AG04450 (cell line): ENCODE measurements around the gene TRAPPC3L. TPM values are rescaled to one million over a fixed set of nuclear protein-coding genes. Genes with fewer than 3 reads are reported as not detected.

Source experiments
- CTCF ChIA-PET: fragments of 300-600, 350-600 bp; formaldehyde crosslinking; extraction: SDS; loops from one replicate; lab custom pipeline; 2022; ENCODE audit warnings: antibody characterized with exemption, inconsistent platforms; lab: Charles Lee
- POLR2A ChIA-PET: fragments of 350-600 bp; formaldehyde crosslinking; extraction: SDS; loops from one replicate; lab custom pipeline; 2021; ENCODE audit warnings: antibody characterized with exemption, inconsistent platforms; lab: Yijun Ruan, JAX
- DNase-seq: peaks from one replicate; pipeline ENCODE4 v3.0.0-alpha.2; 2011; ENCODE audit warnings: low read depth, low spot score
- H3K27ac ChIP-seq: one replicate; pipeline ENCODE4 v1.5.1; 2012; ENCODE audit warnings: low read depth, low read length, control low read depth
- H3K27me3 ChIP-seq: one replicate; pipeline ENCODE4 v1.6.0; 2012; ENCODE audit warnings: low read length; ENCODE audit not compliant: control insufficient read depth, insufficient read depth
- H3K4me3 ChIP-seq: 2 replicates; pipeline ENCODE4 v1.5.1; 2011; ENCODE audit warnings: mild to moderate bottlenecking, low read depth, low read length, control low read depth
- H3K9me3 ChIP-seq: 2 replicates; pipeline ENCODE4 v1.5.1; 2012; ENCODE audit warnings: low read length; ENCODE audit not compliant: control insufficient read depth, insufficient read depth
- CTCF ChIP-seq: IDR thresholded peaks from 2 replicates; pipeline ENCODE4 v1.5.1; 2011; ENCODE audit warnings: low read depth, low read length, control low read depth, inconsistent platforms
- polyA plus RNA-seq: library from polyadenylated mRNA; depleted of rRNA; stranded (reverse); fragments of >200 nt; gene quantifications from 2 replicates; pipeline ENCODE4 v1.2.3, GENCODE V29; 2011

The TRAPPC3L gene
- polyA plus RNA-seq, 1 experiment, result 0.19 TPM

DNA sequence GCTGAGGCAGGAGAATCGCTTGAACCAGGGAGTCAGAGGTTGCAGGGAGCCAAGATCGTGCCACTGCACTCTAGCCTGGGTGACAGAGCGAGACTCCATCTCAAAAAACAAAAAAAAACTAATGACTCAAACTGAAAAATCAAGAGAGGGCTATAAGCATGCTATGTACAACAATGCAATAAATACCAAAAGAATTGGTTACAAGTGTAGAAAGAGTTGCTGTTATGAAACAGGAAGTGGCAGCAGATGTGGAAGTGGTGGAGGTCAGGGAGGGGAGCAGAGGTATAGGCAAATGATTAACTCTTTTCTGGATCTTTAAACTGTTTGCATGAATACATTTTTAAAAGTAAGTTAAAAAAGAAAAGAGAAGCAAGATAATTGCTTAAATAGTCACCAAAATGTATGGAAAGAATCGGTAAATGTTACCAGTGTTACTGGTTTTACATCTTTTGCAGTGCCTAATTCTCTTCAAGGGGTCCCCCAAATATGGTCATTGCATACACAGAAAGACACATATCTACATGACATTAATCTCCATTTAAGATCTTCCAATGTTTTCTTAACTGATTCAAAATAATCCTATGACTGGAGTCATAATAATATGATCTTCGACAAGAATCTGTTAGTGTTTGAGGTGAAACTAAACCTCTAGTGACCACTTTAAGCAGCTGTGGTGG, 69.3 kb downstream of the TRAPPC3L start:
- DNase-seq, result no peak
- CTCF ChIA-PET, result no interaction called here
- no peak for TF ChIP-seq CTCF
- POLR2A ChIA-PET, result no interaction called here
- Histone ChIP-seq H3K9me3 (no peaks in the 10 kb centered on the region), H3K4me3 (no peak overlapping the region), H3K27ac (no peak overlapping the region), H3K27me3 (no peaks in the 10 kb centered on the region)

DNA sequence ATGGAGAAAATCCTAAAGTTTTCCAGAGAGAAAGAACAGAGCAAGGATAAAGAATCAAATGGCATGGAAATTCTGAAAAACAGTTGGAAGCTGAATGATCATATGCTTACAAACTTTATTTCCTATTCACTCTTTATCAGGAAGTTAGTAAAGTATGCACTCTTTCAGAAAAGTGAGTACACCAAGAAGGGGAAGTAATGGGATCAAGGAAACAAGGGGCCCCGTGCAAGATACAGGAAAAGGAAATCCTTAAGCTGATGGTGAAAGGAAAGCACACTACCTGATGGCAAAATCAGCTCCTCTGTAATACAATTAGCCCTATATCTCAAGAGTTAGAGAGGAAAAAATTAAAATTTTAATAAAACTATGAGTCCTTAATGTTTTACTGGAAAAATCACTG, 70.3 kb downstream of the TRAPPC3L start:
- Histone ChIP-seq H3K27me3 (no peaks in the 10 kb centered on the region), H3K27ac (no peak overlapping the region), H3K9me3 (no peaks in the 10 kb centered on the region), H3K4me3 (no peak overlapping the region)
- TF ChIP-seq CTCF, result no peak
- POLR2A ChIA-PET, result no interaction called here
- CTCF ChIA-PET, result interaction anchor here (1.7 kb wide), 1 partner anchor 36 kb away, joined by 5 read pairs; the partner anchor contains the start of gene CALHM5
- DNase-seq, result no peak

- Histone ChIP-seq H3K27ac (no peak overlapping the region), H3K27me3 (no peaks in the 10 kb centered on the region), H3K4me3 (no peak overlapping the region), H3K9me3 (no peaks in the 10 kb centered on the region)
- no peak for TF ChIP-seq CTCF
- CTCF ChIA-PET, result interaction anchor here (0.7 kb wide), 1 partner anchor 204 kb away, joined by 3 read pairs; no protein-coding TSS in a partner anchor
- POLR2A ChIA-PET, result no interaction called here
- DNase-seq, result no peak
These were observed 72.8 kb downstream of the TRAPPC3L start for GRCh38 chr6:116472706-116473105.

- Histone ChIP-seq H3K27me3 (no peaks in the 10 kb centered on the region), H3K9me3 (no peaks in the 10 kb centered on the region), H3K27ac (no peak overlapping the region), H3K4me3 (no peak overlapping the region)
- TF ChIP-seq CTCF, result no peak
- ChIA-PET CTCF (no interaction called here), POLR2A (no interaction called here)
- DNase-seq, result no peak
These were observed 74.0 kb downstream of the TRAPPC3L start for GRCh38 chr6:116471531-116471930.

GRCh38 chr6:116468293-116468692, 77.2 kb downstream of the TRAPPC3L start:
- ChIA-PET CTCF (no interaction called here), POLR2A (no interaction called here)
- no peaks in the 10 kb centered on the region for H3K9me3 ChIP-seq
- DNase-seq, result no peak
- no peak overlapping the region for H3K4me3 ChIP-seq
- no peak for TF ChIP-seq CTCF
- H3K27me3 ChIP-seq, result no peaks in the 10 kb centered on the region
- H3K27ac ChIP-seq, result no peak overlapping the region
